GM21576 (cell line): ENCODE measurements around the gene HOMER3.
"Not testable (repeated sequence)": the region's sequence is repeated elsewhere in the genome, so short reads cannot be mapped to it uniquely, and the experiment has no call there.

ENCODE experiments used
- ATAC-seq: cut with Tn5 transposase; IDR thresholded peaks from one replicate; pipeline ENCODE4 v1.9.1; 2021; ENCODE audit warnings: mild to moderate bottlenecking, moderate library complexity; ENCODE audit not compliant: unreplicated experiment

The HOMER3 gene

DNA sequence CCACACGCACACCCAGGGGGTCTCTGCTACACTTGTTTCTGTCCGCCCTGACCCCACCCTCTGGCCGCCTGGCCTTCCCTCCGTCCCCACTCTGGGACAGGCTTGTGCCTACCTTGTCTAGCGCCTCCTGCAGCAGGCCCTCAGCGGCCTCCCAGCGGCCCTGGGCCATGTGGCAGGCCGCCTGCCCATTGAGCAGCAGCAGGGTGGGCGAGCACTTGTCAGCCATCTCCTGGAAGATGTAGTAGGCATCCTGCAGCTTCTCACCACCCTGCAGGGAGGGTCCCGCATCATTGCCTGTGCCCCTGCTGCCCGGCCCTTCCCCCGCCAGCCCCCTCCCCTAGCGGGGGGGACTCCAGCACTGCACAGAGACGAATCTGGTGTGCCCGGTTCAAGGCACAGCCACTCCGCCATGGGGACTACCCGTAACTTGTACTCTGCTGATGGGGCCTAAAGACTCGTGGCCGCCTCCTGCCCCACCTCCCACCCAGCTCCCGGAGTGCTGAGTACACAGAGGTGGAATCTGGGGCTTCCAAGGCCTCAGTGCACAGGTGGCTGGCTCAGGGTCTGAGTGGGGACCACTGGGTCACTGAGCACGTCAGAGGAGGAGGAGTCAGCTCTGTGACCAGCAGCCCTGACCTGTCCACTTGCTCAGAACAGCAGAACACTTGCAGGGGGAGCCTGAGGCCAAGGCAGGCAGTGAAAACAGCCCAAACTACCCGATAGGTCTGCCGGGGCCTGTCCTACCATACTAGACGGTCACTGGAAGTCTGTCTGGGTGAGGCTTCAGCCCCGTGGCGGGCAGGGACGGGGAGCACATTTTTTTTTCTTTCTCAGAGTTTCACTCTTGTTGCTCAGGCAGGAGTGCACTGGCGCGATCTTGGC, 37.6 kb downstream of the HOMER3 start:
- no peak for ATAC-seq

DNA sequence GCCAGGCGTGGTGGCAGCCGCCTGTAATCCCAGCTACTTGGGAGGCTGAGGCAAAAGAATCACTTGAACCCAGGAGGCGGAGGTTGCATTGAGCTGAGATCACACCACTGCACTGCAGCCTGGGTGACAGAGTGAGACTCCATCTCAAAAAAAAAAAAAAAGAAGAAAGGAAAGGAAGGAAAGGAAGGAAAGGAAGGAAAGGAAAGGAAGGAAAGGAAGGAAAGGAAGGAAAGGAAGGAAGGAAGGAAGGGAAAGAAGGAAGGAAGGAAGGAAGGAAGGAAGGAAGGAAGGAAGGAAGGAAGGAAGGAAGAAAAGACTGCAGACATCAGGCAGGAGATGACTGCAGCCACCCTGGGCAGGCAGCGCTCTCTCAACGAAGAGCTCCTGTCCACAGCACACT, 38.5 kb downstream of the HOMER3 start:
- not testable (repeated sequence) for ATAC-seq

DNA sequence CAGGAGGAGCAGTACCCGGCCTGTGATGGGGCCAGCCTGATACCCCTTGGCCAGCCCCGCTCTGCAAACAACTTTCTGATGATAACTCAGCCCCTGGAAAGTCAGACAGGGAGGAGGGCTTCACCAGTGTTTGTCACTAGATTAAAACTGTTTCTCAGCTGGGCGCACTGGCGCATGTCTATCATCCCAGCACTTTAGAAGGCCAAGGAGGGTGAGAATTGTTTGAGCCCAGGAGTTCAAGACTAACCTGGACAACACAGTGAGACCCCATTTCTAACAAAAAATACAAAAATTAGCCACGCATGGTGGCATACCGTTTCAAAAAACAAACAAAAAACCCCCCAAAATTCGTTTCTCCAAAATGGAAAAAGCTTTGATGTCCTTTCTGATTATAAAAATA, 39.5 kb downstream of the HOMER3 start:
- ATAC-seq: no peak

DNA sequence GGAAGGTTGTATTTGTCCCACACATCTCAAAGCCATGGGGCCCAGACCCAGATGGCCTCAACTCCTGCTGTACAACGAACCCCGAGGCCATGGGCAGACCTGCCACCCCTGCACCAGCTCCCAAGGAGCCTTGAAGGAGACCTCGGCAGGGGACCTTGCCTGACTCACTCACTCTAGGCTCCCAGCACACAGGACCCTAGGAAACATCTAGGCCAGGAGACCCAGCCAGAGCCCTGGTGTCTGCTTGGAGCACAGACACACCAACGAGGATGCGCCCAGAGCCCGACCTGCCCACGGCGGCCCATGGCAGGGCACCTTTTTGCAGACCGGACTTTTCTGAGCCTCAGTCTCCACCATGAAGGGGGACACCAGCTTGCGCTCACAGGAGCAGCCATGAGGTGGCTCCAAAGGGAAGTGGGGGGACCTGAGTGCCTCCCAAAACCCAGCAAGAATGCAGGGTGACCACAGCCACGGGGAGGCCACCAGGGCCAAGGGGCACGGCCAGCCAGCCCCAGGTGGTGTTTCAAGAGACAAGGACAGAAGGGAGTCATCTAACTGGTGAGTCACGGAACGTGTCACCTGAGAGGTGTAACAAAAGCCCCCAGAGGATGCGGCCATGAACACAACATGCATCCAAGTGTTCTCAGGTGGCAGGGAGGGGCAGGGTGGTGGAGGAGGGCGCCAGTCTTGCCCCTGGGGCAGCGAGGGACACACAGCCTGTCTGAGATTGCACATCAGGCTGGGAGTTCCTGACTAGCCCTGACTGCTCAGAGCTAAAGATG, 40.1 kb downstream of the HOMER3 start:
- ATAC-seq: no peak

DNA sequence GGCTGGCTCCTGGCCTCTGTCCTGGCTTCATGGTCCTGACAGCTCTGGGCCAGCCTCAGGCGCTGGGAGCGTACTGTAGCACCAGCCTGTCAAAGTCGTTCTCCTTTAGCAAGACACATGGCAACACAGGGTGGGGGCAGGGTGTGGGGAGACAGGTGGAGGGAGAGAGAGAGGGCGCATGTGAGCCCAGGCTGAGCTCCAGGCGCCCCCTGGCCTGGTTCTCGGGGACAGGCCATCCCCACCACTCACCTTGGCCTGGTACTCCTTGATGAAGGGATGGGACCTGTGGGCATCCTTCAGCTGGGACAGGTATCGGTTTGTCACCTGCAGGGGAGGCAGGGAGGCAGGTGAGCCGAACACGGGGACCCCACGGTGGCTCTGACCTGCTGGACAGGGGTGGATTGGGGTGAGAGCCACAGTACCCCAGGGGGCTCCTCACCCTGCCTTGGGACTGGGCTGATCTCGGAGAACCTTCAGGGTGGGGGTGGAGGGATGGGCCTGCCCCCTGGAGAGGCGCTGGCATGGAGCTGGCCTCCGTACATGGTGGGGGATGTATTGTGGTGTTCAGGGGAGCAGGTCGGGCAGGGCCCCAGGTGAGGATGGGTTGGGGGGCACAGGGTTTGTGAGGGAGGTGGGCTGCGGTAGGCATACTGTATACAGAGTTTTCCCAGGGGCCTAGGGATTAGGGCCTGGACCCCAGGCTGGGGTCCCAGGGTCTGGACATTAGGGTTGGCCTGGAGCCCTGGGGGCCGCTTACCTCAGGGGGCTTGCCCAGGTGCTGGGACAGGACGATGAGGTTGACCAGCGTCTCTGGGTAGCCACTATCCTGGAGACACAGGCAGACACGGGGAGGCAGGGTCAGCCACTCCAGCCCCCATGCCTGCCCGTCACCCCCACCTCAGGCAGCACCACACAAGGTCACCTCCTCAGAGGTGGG, 41.1 kb downstream of the HOMER3 start:
- no peak for ATAC-seq

DNA sequence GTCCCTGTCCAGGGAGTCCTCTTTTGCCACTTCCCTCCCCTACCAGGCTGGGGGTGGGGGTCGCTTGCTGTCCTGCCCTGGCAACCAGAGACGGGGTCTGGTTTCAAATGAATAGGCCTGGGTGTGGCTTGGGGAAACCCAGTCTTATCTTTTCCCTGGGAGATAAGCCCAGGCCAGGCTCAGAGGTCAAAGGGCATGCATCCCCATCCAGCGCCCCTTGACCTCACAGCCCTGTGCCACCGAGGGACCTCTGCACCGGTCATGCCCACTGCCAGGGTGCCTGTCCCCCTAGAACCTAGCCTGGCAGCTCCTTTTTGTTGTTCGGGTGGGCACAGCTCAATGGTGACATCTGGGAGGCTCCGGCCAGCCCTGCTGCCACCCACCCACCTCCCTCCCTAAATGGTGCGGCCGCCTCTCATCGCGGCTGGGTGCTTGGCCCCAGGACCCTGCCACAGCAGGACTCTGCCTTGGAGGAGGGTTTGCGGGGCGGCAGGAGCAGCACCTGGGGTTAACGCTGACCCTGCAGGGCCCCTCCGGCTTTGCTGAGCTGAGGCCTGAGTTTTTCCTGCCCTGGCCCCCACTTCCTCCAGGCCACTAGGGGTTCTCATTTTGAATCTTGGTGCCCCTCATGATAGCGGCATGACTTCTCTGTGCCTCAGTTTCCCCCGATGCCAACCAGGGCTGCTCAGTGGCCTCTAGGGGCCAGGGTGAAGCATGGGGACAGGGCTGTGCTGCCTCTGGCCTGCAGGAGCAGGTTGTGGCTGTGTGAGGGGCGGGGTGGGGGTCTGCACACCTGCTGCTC, 42.2 kb downstream of the HOMER3 start:
- no peak for ATAC-seq

DNA sequence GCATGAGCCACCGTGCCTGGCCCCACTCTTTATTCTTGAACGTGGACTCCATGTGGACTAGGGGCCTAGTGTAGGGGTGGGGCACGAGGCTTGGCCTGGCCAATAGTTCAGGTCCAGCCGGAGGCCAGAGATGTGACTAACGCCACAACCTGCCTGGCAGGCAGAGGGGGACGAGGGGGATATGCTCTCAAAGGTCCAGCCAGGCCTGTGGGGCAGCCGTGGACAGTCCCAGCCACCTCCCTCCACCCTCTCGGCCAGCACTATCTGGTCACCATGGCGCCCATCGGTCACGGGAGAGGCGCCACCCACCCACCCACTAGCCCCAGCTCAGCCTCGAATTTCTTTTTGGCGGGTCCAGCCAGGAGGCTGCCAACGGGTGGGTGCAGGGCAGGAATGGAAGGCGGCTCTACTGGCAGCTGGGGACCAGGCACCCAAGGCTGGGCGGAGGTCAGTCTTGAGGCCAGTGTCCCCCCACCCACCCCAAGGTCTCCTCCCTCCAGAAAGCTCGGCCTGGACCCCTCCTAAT, 42.9 kb downstream of the HOMER3 start:
- ATAC-seq: no peak

DNA sequence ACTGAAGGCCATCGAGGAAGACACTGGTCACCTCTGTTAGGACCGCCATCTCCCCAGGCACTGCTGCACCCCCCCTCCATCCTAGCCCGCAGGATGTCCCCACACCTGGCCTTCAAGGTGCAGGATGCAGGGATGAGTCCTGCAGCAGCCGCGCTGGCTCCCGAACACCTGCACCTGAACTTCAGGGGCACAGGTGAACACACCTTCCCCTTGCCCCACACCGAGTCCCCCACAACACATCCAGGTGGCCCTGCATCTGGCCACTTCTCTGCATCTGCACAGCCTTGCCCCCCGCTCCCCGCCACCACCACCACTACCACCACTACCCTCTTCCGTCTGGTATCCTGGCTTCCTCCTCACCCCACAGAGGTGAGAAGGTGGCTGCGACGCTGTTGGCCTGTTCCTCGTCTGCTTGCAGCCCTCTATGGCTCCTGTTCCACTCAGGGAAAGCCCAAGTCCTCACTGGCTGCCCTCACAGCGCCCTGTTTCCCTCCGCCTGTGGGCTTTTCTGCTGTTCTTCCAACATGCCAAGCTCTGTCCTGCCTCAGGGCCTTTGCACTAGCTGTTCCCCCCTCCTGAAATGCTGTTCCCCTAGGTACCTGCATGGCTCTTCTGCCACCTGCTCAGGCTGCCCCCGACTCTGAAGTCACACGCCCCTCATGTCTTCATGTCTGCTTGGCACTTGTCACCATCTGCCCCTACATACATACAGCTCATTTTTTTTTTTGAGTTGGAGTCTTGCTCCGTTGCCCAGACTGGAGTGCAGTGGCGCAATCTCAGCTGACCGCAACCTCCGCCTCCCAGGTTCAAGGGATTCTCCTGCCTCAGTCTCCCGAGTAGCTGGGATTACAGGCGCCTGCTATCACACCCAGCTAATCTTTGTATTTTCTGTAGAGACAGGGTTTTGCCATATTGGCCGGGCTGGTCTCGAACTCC, 43.7 kb downstream of the HOMER3 start:
- no peak for ATAC-seq

DNA sequence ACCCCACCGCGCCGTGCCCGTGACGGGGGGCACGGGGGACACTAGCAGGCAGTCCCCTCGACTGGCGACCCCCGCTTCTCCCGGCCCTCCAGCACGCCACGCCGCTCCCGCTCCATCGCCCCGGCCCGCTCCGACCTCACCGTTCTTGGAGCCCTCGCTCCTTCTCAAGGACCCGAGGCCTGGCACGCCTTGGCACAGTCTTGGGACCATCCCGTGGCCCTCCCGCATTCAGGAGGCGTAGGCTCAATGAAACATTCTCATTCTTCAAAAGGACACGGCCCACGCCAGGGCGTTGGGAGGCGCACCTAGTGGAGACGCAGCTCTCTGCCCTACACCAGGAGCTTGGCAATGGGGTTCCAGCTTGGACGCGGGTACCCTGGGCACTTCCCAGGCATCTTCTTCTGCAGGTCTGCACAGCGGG, 44.6 kb downstream of the HOMER3 start:
- no peak for ATAC-seq

DNA sequence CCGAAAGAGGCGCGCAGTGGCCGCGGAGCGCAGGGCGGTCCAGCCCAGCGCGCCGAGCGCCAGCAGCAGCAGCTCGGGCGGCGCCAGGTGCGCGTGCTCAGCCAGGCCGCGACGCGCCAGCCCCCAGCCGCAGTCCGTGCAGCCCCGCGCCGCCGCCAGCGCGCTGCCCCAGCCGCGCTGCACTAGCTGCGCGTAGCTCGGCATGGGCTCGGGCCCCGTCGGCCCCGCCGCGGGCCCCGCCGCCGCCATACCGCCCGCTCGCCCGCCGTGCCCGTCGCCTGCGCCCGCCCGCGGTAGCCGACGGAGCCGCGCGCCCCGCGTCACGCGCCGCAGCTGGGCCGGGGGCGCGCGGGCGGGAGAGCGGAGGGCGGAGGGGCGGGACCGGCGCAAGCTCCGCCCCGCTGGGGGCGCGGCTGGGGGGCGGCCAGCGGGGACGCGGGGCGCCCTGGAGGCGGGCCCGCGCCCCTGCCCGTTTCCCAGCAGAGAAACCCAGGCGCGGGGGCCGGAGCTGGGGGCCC, 45.1 kb downstream of the HOMER3 start, which contains the start of gene CERS1:
Gene CERS1 (minus strand): TSS at position 335 of the 518 bp plus-strand sequence. CDS start 86 bp downstream, at position 249.
- ATAC-seq: no peak

DNA sequence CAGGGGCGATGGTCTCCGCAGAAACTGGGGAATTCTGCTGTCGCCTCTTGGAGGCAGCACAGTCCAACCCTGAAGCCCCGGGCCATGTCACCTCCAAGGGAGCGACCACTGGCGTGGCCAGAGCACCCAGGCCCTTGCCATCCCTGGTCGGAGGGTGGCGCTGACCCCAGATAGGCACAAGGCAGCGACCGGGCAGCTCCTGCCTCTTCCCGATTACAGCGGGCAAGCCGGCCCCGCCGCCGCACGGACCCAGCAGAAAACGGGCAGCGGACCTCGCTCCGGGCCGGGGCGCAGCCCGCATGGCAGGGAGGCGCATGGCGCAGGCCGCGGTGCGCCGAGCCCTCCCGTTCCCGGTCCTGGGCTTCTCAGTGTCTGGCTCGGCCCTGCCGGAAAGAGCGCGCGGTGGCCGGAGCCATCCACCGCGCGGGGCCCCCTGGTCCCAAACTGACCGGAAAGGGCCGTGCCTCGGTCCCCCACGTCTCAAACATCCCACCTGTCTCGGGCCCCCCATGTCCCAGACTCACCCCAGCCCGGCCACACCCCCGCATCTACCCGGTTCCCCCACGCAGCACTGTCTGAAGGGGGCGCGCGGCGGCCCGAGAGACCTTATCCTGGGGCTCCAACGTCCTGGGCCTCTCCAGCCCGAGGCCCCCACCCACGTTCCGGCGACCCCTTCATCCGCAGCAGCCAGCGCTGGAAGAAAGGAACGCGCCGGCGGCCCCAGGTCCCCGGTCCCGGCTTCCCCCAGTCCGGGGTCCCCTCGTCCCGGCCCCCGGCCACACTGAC, 45.8 kb downstream of the HOMER3 start:
- no peak for ATAC-seq

DNA sequence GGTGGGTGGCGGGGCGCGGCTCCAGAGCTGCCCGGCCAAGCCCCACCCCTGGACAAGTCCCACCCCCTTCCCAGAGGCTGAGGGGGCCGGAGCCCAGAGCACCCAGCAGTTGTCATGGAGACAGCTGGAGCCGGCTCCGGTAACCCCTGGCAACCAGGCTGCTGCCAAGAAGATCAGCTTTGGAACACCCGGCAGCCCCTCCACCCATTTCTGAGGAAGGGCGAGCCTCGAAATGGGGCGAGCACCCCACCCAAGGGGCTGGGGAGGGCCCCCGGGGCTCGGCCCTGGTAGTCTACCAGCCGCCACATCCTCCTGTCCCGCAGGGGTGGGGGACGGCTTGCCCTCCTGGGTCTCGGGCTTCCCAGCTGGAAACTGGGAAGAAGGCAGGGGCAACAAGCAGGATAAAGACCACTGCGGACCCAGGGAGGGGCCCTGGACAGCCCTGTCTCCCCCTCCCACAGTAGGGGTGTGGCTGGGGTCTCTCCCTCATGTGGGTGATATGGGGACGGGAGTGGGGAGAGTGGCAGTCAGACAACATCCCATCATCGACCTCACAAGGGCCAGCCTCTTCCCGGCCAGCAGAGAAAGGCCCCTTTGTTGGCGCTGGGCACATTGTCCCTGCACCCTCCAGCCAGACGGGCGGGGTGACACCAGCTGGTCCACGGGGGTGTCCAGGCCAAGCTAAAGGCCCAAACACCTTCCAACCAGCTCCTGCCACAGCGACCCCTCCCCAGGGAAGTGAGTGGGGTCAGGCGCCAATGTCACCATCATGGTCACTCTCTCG, 46.6 kb downstream of the HOMER3 start:
- ATAC-seq: no peak

DNA sequence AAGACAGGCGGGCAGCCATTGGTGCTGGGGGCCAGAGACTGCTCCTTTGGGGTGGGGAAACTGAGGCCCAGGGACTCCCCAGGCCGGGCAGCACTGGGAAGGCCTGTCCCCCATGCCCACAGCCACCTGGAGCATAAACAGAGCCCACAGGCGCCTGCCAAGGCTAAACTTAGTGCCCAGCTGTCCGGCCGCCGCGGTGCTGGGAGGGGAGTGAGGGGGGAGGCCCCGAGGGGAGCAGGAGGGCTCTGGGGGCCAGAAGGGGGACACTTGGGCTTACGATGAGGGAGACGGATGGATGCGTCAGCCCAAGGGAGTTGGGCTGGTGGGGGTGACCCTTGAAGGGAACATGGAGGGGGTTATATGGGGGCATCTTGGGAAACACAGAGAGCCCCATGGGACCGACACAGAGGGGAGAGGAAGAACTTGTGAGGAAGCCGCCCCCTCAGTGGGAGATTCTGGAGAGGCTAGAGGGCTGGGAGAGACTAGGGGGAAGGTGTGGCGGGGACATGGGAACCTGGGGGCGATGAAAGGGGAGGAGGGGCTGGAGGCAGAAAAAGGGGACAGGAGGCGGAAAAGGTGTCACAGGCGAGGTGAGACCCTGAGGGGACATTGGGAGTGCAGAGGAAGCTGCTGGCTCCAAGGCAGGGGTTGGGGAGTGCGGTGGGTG, 47.3 kb downstream of the HOMER3 start:
- ATAC-seq: no peak

DNA sequence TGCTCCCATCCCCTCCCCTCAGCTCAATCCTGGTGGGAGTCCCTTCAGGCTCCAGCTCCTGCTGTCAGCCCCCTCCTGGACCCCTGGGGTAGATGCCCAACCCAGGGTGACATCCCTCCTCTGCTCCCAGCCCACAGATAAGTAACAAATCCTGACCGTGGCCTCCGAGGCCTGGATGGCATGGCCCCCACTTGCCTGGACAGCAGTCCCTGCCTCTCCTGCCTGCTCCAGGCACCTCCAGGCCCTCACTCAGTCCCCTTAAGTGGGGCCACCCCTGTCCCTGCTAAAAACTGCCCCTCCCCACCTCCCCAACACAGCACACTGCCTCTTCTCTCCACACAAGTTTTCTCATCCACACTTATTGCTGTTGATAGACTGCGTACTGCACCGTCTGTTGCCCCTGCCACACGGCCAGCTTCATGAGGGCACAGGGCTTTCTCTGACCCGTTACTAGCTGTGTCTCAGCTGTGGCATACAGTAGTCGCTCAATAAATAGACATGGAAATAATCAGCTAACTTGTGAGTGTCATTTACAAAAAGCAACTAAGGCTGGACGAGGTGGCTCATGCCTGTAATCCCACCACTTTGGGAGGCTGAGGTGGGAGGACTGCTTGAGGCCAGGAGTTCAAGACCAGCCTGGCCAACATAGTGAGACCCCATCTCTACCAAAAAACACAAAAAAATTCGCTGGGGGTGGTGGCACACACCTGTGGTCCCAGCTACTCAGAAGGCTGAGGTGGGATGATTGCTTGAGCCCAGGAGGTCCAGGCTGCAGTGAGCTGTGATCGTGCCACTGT, 50.9 kb downstream of the HOMER3 start:
- no peak for ATAC-seq

DNA sequence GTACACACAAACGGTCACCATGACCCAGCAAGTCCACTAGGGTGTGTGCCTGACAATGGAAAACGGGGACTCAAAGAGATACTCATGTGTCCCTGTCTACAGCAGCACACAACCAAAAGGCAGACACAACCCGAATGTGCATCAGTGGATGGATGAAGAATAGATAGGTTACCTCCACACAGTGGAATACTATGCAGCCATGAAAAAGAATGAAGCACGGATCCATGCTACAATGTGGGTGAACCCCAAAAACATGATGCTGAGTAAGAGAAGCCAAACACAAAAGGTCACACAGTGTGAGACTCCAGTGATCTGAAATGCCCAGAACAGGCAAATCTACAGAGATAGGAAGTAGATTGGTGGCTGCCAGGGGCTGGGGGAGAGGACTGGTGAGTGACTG, 54.0 kb downstream of the HOMER3 start:
- no peak for ATAC-seq
